ENCODE measurements around the gene SNRPA1.
"Not testable (repeated sequence)": the region's sequence is repeated elsewhere in the genome, so short reads cannot be mapped to it uniquely, and the experiment has no call there.

The SNRPA1 gene

GRCh38 chr15:101294731-101295606 is at the start of gene SNRPA1:
TSS of gene SNRPA1 (minus strand) at chr15:101295248. CDS start at chr15:101295178, 70 bp downstream.
- peak; percentile 84 for DNase-seq (ENCODE audit: insufficient read length, low spot score)
- no peak for TF ChIP-seq CTCF (IDR thresholded peaks at IDR 0.05; ENCODE audit: insufficient read depth, missing control alignments)
- FAIRE-seq: no peak

- FAIRE-seq (no peak), DNase-seq (ENCODE audit: insufficient read length, low spot score) (no peak)
- no peak for TF ChIP-seq CTCF (IDR thresholded peaks at IDR 0.05; ENCODE audit: insufficient read depth, missing control alignments)
Measured at GRCh38 chr15:101342056-101342455, 47.0 kb upstream of the SNRPA1 start.

- DNase-seq (ENCODE audit: insufficient read length, low spot score) (no peak), FAIRE-seq (no peak)
- TF ChIP-seq CTCF (IDR thresholded peaks at IDR 0.05; ENCODE audit: insufficient read depth, missing control alignments): no peak
Measured at GRCh38 chr15:101338502-101339057, 43.5 kb upstream of the SNRPA1 start.

GRCh38 chr15:101337976-101338375 is 42.9 kb upstream of the SNRPA1 start:
- no peak for FAIRE-seq
- no peak for TF ChIP-seq CTCF (IDR thresholded peaks at IDR 0.05; ENCODE audit: insufficient read depth, missing control alignments)

GRCh38 chr15:101333907-101334789 is 39.1 kb upstream of the SNRPA1 start:
- not testable (repeated sequence) for DNase-seq (ENCODE audit: insufficient read length, low spot score); FAIRE-seq

More at GRCh38 chr15:101337976-101338375, 42.9 kb upstream of the SNRPA1 start:
- DNase-seq (ENCODE audit: insufficient read length, low spot score): no peak

- no peak for DNase-seq (ENCODE audit: insufficient read length, low spot score)
- TF ChIP-seq CTCF (IDR thresholded peaks at IDR 0.05; ENCODE audit: insufficient read depth, missing control alignments): no peak
- FAIRE-seq: no peak
Measured at GRCh38 chr15:101332061-101332467, 37.0 kb upstream of the SNRPA1 start.

- DNase-seq (ENCODE audit: insufficient read length, low spot score) (no peak), FAIRE-seq (no peak)
- no peak for TF ChIP-seq CTCF (IDR thresholded peaks at IDR 0.05; ENCODE audit: insufficient read depth, missing control alignments)
Measured at GRCh38 chr15:101329867-101330380, 34.9 kb upstream of the SNRPA1 start.
